HepG2 (cell line): ENCODE measurements around the gene STIP1. TPM values are rescaled to one million over a fixed set of nuclear protein-coding genes. Genes with fewer than 3 reads are reported as not detected.

Experiments used
- ARNT ChIP-seq: fragments of 450-650 bp; IDR thresholded peaks from 2 replicates; pipeline ENCODE4 v1.6.1; 2017
- CBFB ChIP-seq: sonication (generic); formaldehyde crosslinking; IDR thresholded peaks from 2 replicates; pipeline ENCODE4 v1.4.0; 2020; ENCODE audit warnings: missing genetic modification reagents
- CREB1 ChIP-seq, 2 experiments: fragments of 450-650 bp in 1 of 2; IDR thresholded peaks; 2 replicates each; pipeline ENCODE4 v1.6.1; 2016 to 2017; ENCODE audit warnings: control low read depth in 1 of 2, mild to moderate bottlenecking in 1 of 2, missing compliant biosample characterization in 1 of 2, missing genetic modification characterization in 1 of 2
- CREM ChIP-seq, 2 experiments: sonication (generic) in 1 of 2; formaldehyde crosslinking in 1 of 2; IDR thresholded peaks; 2 replicates each; pipeline versions ENCODE4 v1.4.0 to v1.6.1; 2016 to 2020; ENCODE audit warnings: antibody characterized with exemption in 1 of 2, mild to moderate bottlenecking in 1 of 2, missing genetic modification reagents in 1 of 2
- HNF4G ChIP-seq, 2 experiments: sonication (generic) in 1 of 2; formaldehyde crosslinking in 1 of 2; IDR thresholded peaks; 2 replicates each; pipeline versions ENCODE4 v1.4.0 to v1.6.1; 2011 to 2020; ENCODE audit warnings: borderline replicate concordance in 2 of 2, low read depth in 2 of 2, mild to moderate bottlenecking in 2 of 2, low read length in 1 of 2, missing genetic modification reagents in 1 of 2, moderate library complexity in 1 of 2
- HOXA3 ChIP-seq: sonication (generic); formaldehyde crosslinking; IDR thresholded peaks from 2 replicates; pipeline ENCODE4 v1.5.0; 2020; ENCODE audit warnings: missing genetic modification reagents
- NRL ChIP-seq: sonication (generic); formaldehyde crosslinking; IDR thresholded peaks from 2 replicates; pipeline ENCODE4 v1.5.0; 2020; ENCODE audit warnings: missing genetic modification reagents, mild to moderate bottlenecking, moderate library complexity, borderline replicate concordance
- PCBP1 ChIP-seq: fragments of 200-400 bp; formaldehyde crosslinking; IDR thresholded peaks from 2 replicates; pipeline ENCODE4 v1.6.1; 2017; ENCODE audit warnings: mild to moderate bottlenecking, low read depth, low read length, borderline replicate concordance
- SP140L ChIP-seq: sonication (generic); formaldehyde crosslinking; IDR thresholded peaks from 2 replicates; pipeline ENCODE4 v1.4.0; 2020; ENCODE audit warnings: missing genetic modification reagents, borderline replicate concordance
- SP2 ChIP-seq: sonication (generic); formaldehyde crosslinking; IDR thresholded peaks from 2 replicates; pipeline ENCODE4 v1.5.1; 2020; ENCODE audit warnings: mild to moderate bottlenecking, missing genetic modification reagents
- ZNF615 ChIP-seq: sonication (generic); formaldehyde crosslinking; IDR thresholded peaks from 2 replicates; pipeline ENCODE4 v1.5.0; 2020; ENCODE audit warnings: mild to moderate bottlenecking, missing genetic modification reagents, borderline replicate concordance
- polyA plus RNA-seq, 8 experiments: library from polyadenylated mRNA; depleted of rRNA in 3 of 8; stranded (reverse) in 7 of 8; unstranded in 1 of 8; fragments of >200 nt; fragmentation: Illumina TruSeq in 4 of 8; extraction: Trizol in 4 of 8; gene quantifications; 2 replicates each; pipeline versions ENCODE4 v1.2.1 to v1.2.3, GENCODE V29; 2011 to 2016; ENCODE audit warnings: low read depth in 4 of 8, missing spikeins in 1 of 8, mixed read lengths in 1 of 8; ENCODE audit not compliant: insufficient read depth in 1 of 8
- total RNA-seq, 5 experiments: library from RNA; depleted of rRNA; stranded (reverse); fragments of >200 nt; fragmentation: Illumina TruSeq; extraction: Trizol; gene quantifications; 2 replicates each; pipeline ENCODE4 v1.2.3, GENCODE V29; 2016; ENCODE audit warnings: low read depth in 1 of 5
- TF ChIP-seq, protein P1 (sequence below), 2 experiments: fragments of 450-650 bp in 1 of 2; sonication (generic) in 1 of 2; formaldehyde crosslinking in 1 of 2; IDR thresholded peaks; 2 replicates each; pipeline versions ENCODE4 v1.6.1 to v1.8.0; 2016 to 2022; ENCODE audit warnings: antibody characterized with exemption in 1 of 2, mild to moderate bottlenecking in 1 of 2, missing genetic modification reagents in 1 of 2
- TF ChIP-seq, protein P2 (sequence below): sonication (generic); formaldehyde crosslinking; IDR thresholded peaks from 2 replicates; pipeline ENCODE4 v1.4.0; 2020; ENCODE audit warnings: mild to moderate bottlenecking, missing genetic modification reagents
- TF ChIP-seq, protein P3 (sequence below): sonication (generic); formaldehyde crosslinking; IDR thresholded peaks from 2 replicates; pipeline ENCODE4 v1.4.0; 2020; ENCODE audit warnings: missing genetic modification reagents
- TF ChIP-seq, protein P4 (sequence below): IDR thresholded peaks from 2 replicates; pipeline ENCODE4 v1.6.1; 2016; ENCODE audit warnings: low read depth

STIP1 gene
- total and polyA plus RNA-seq, 2 of the 13 experiments (the other 11 are each of a cell fraction or from before 2014, with no cell fraction given) = 81.1 to 217 TPM

DNA sequence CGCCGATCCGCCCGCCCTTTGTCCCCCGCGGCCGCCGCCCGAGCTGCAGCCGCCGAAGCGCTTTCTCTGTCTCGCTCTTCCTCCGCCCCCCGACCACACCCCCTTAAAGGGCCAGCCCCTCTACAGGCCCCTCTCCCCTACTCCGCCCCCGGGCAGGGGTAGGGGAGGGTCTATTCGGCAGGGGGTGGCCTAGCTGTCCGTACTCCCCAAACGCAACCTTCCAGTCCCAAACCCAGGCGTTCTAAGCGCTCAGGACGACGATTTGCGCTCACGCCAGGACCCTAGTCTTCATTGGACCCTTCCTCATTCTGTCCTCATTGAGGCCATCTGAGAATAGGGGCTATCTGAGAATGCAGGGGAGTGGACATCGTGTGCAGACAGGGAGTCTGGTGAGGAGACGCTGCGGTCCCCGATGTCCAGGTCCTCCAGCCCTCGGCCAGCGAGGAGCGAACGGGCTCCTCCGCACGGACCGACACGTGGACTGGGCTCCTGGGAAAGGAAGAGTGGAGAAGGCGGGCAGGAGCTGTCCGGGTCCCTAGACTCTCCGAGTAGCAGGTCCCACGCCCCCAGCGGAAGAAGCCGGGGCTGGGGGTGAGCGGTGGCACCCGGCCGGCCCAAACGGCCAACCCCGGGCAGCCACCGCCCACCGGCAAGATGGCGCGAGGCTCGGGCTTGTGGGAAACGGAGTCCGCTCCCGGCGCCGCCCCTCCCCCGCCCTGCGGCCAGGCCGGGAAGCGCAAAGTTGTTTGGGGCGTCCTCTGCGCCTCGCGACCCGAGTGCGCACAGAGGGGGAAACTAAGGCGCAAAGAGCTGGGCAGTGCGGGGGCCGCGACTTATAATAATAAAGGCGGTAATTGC lies 61.1 kb downstream of the STIP1 start, which contains the start of gene PPP1R14B (continued):
- TF ChIP-seq, protein P1, sequence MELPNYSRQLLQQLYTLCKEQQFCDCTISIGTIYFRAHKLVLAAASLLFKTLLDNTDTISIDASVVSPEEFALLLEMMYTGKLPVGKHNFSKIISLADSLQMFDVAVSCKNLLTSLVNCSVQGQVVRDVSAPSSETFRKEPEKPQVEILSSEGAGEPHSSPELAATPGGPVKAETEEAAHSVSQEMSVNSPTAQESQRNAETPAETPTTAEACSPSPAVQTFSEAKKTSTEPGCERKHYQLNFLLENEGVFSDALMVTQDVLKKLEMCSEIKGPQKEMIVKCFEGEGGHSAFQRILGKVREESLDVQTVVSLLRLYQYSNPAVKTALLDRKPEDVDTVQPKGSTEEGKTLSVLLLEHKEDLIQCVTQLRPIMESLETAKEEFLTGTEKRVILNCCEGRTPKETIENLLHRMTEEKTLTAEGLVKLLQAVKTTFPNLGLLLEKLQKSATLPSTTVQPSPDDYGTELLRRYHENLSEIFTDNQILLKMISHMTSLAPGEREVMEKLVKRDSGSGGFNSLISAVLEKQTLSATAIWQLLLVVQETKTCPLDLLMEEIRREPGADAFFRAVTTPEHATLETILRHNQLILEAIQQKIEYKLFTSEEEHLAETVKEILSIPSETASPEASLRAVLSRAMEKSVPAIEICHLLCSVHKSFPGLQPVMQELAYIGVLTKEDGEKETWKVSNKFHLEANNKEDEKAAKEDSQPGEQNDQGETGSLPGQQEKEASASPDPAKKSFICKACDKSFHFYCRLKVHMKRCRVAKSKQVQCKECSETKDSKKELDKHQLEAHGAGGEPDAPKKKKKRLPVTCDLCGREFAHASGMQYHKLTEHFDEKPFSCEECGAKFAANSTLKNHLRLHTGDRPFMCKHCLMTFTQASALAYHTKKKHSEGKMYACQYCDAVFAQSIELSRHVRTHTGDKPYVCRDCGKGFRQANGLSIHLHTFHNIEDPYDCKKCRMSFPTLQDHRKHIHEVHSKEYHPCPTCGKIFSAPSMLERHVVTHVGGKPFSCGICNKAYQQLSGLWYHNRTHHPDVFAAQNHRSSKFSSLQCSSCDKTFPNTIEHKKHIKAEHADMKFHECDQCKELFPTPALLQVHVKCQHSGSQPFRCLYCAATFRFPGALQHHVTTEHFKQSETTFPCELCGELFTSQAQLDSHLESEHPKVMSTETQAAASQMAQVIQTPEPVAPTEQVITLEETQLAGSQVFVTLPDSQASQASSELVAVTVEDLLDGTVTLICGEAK (IDR thresholded peaks at IDR 0.05) = no peak
- TF ChIP-seq, protein P1 (CRISPR knock-in tag; IDR thresholded peaks at IDR 0.05) = peak; percentile 67
- TF ChIP-seq ARNT = no peak
- TF ChIP-seq ZNF615 (CRISPR knock-in tag) = no peak
- peak; percentile 72 for TF ChIP-seq HOXA3 (CRISPR knock-in tag)
- no peak for TF ChIP-seq PCBP1
- TF ChIP-seq HNF4G (IDR thresholded peaks at IDR 0.05; ENCODE audit: borderline replicate concordance, low read depth, low read length) = peak; percentile 12; the same call in 1 of the 2 replicates
- no peak for TF ChIP-seq HNF4G (CRISPR knock-in tag; IDR thresholded peaks at IDR 0.05; ENCODE audit: borderline replicate concordance, low read depth)
- TF ChIP-seq, protein P2, sequence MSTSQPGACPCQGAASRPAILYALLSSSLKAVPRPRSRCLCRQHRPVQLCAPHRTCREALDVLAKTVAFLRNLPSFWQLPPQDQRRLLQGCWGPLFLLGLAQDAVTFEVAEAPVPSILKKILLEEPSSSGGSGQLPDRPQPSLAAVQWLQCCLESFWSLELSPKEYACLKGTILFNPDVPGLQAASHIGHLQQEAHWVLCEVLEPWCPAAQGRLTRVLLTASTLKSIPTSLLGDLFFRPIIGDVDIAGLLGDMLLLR = no peak
- TF ChIP-seq CREM (IDR thresholded peaks at IDR 0.05) = no peak; the same call in none of the 2 replicates
- TF ChIP-seq CREM (CRISPR knock-in tag; IDR thresholded peaks at IDR 0.05) = no peak
- TF ChIP-seq, protein P3, sequence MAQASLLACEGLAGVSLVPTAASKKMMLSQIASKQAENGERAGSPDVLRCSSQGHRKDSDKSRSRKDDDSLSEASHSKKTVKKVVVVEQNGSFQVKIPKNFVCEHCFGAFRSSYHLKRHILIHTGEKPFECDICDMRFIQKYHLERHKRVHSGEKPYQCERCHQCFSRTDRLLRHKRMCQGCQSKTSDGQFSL (CRISPR knock-in tag) = no peak
- TF ChIP-seq, protein P4, sequence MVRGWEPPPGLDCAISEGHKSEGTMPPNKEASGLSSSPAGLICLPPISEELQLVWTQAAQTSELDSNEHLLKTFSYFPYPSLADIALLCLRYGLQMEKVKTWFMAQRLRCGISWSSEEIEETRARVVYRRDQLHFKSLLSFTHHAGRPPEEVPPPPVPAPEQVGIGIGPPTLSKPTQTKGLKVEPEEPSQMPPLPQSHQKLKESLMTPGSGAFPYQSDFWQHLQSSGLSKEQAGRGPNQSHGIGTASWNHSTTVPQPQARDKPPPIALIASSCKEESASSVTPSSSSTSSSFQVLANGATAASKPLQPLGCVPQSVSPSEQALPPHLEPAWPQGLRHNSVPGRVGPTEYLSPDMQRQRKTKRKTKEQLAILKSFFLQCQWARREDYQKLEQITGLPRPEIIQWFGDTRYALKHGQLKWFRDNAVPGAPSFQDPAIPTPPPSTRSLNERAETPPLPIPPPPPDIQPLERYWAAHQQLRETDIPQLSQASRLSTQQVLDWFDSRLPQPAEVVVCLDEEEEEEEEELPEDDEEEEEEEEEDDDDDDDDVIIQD (CRISPR knock-in tag) = 0 out of 2 replicates have a peak, but pooled peaks have one; percentile 6
- TF ChIP-seq NRL (CRISPR knock-in tag) = no peak; the same call in 1 of the 2 replicates
- no peak for TF ChIP-seq SP140L (CRISPR knock-in tag)
- TF ChIP-seq CREB1 (IDR thresholded peaks at IDR 0.05) = no peak
- no peak for TF ChIP-seq CREB1 (CRISPR knock-in tag; IDR thresholded peaks at IDR 0.05)
- peak; percentile 59 for TF ChIP-seq SP2
- no peak for TF ChIP-seq CBFB
